ENCODE measurements around the gene RGL1. TPM values are rescaled to one million over a fixed set of nuclear protein-coding genes. Genes with fewer than 3 reads are reported as not detected.
A peak's percentile ranks its signal among the peaks of the same experiment; 100 is the strongest.

RGL1 gene
- total and polyA plus RNA-seq, 7 donors = 8.3 to 42.1 (median 23.8) TPM

DNA sequence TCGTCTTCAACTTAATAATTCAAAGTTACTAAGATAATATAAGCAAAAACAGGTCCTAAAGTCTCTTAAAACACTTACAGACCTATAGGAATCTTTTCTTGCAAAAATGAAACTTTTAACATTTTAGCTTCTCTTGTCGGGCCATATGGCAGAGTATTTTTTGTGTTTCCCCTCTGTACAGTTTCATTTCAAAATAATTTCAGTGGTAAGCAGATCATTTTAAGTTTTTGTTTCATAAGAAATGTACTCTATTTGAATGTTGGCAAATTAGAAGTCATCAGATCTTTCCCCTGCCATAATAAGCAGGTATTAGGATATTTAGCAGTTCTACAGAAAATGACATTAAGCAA is 37.9 kb downstream of the RGL1 start:
- H3K36me3 ChIP-seq = no peaks in the 10 kb centered on the region
- 28 to 79% methylated on average over 2 of the region's 2 CpGs for WGBS, 2 donors
- DNase-seq = no peak
- H3K27ac ChIP-seq = peak overlapping the region; percentile 63 to 71 (median 68)
- H3K4me3 ChIP-seq = peak overlapping the region in 2 of 4 donors; percentile 15 to 22
- H3K9me3 ChIP-seq = no peaks in the 10 kb centered on the region
- TF ChIP-seq, protein P1, sequence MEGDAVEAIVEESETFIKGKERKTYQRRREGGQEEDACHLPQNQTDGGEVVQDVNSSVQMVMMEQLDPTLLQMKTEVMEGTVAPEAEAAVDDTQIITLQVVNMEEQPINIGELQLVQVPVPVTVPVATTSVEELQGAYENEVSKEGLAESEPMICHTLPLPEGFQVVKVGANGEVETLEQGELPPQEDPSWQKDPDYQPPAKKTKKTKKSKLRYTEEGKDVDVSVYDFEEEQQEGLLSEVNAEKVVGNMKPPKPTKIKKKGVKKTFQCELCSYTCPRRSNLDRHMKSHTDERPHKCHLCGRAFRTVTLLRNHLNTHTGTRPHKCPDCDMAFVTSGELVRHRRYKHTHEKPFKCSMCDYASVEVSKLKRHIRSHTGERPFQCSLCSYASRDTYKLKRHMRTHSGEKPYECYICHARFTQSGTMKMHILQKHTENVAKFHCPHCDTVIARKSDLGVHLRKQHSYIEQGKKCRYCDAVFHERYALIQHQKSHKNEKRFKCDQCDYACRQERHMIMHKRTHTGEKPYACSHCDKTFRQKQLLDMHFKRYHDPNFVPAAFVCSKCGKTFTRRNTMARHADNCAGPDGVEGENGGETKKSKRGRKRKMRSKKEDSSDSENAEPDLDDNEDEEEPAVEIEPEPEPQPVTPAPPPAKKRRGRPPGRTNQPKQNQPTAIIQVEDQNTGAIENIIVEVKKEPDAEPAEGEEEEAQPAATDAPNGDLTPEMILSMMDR (IDR thresholded peaks at IDR 0.05) = no peak
- TF ChIP-seq EP300 (IDR thresholded peaks at IDR 0.05) (no peak), POLR2A (IDR thresholded peaks at IDR 0.05) (no peak)
- intact Hi-C loops (cut with DNase I) = no loop called here
- H3K27me3 ChIP-seq = no peaks in the 10 kb centered on the region
- peaks cover 0 to 36% (median 26%) of the 10 kb centered on the region in 4 donors for H3K4me1 ChIP-seq

DNA sequence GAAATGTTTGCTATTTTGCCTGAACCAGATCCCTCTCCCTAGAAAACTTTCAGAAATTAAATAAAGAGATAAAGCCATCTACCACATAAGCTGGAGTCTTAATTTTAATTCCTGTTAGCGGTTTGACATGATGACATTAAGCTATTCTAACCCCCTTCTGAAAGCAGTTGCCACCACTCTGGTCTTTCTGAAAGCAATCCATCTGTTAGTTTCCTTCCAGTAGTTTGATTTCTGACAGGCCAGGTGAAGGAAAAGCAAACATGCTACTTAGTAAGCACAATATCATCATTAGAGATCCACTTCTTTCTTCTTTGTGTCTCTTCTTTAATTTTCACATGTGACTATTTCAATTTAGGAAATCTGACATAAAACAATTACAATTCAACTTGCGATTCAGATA is 39.9 kb downstream of the RGL1 start:
- intact Hi-C loops (cut with DNase I) = no loop called here
- TF ChIP-seq POLR2A (IDR thresholded peaks at IDR 0.05) (no peak), POLR2AphosphoS5 (IDR thresholded peaks at IDR 0.05) (no peak), EP300 (IDR thresholded peaks at IDR 0.05) (no peak)
- TF ChIP-seq, protein P1 (IDR thresholded peaks at IDR 0.05) = no peak

DNA sequence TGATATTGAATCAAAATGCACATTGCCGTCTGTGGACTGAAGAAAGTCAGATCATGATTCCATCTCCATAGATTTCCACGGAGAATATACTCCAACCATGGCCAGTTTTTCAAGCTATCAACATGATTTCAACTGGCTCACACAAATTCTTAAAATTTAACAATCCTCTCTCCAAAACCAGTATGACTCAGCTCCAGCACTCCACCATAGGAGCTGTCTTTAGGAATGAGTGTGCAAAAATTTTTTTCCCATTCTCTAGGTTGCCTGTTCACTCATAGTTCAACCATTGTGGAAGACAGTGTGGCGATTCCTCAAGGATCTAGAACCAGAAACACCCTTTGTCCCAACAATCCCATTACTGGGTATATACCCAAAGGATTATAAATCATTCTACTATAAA is 40.8 kb downstream of the RGL1 start:
- no peaks in the 10 kb centered on the region for H3K27me3 ChIP-seq
- TF ChIP-seq POLR2AphosphoS5 (IDR thresholded peaks at IDR 0.05) = no peak
- TF ChIP-seq, protein P1 (IDR thresholded peaks at IDR 0.05) = no peak
- TF ChIP-seq POLR2A (IDR thresholded peaks at IDR 0.05) = no peak
- TF ChIP-seq EP300 (IDR thresholded peaks at IDR 0.05) = no peak
- no peaks in the 10 kb centered on the region for H3K36me3 ChIP-seq
- intact Hi-C loops (cut with DNase I) = no loop called here
- H3K4me1 ChIP-seq = peaks cover 0 to 39% (median 22%) of the 10 kb centered on the region in 4 donors
- DNase-seq = no peak
- no peaks in the 10 kb centered on the region for H3K9me3 ChIP-seq
- no peak overlapping the region for H3K27ac ChIP-seq
- WGBS, 2 donors = 90 to 95% methylated on average over 3 of the region's 3 CpGs
- H3K4me3 ChIP-seq = no peak overlapping the region

More for the DNA sequence above, 39.9 kb downstream of the RGL1 start:
- Histone ChIP-seq H3K27ac (peak overlapping the region in 1 of 4 donors; percentile 6), H3K27me3 (no peaks in the 10 kb centered on the region), H3K9me3 (no peaks in the 10 kb centered on the region), H3K36me3 (no peaks in the 10 kb centered on the region), H3K4me1 (peaks cover 0 to 36% (median 24%) of the 10 kb centered on the region in 4 donors), H3K4me3 (no peak overlapping the region)
- DNase-seq = no peak
- 90 to 96% methylated on average over 2 of the region's 2 CpGs for WGBS, 2 donors

DNA sequence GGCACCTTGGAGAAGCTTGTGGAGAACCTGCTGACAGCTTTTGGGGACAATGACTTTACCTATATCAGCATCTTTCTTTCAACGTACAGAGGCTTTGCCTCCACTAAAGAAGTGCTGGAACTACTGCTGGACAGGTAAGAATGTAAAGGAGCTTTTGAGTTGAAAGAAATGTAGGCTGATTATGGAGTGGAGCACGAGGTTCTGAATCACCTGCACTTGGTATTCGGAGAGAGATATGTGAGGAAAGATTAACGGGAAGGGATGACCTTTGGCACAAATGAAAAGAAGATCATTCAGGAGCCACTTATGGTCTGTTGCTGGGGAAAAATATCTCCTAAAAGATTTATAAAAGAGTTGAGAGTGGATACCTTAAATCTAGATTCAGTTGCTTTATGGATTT is 42.7 kb downstream of the RGL1 start:
- 61 to 80% methylated on average over 4 of the region's 4 CpGs for WGBS, 2 donors
- intact Hi-C loops (cut with DNase I) = no loop called here
- Histone ChIP-seq H3K4me3 (no peak overlapping the region), H3K27ac (no peak overlapping the region), H3K36me3 (no peaks in the 10 kb centered on the region), H3K27me3 (no peaks in the 10 kb centered on the region), H3K4me1 (peaks cover 0 to 33% (median 12%) of the 10 kb centered on the region in 4 donors), H3K9me3 (no peaks in the 10 kb centered on the region)
- TF ChIP-seq POLR2A (IDR thresholded peaks at IDR 0.05) (no peak), EP300 (IDR thresholded peaks at IDR 0.05) (no peak), POLR2AphosphoS5 (IDR thresholded peaks at IDR 0.05) (no peak)
- TF ChIP-seq, protein P1 (IDR thresholded peaks at IDR 0.05) = no peak
- no peak for DNase-seq

DNA sequence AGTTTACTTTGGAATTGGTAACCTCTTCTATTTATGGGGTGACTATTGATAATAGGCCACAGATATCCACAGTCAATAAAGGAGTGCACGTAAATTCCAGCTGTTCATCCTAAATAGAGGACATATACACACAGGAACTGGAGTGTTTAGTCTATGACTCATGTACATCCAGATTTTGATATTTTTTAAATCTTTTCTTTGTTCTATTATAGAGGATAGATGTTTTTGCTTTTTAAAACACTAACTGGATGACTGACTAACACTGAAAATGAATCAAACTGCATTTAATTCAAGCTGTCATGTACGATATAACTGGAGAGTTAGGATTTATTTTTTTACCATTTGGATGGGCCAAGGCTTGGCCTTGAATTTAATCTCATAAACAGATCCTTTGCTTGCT is 45.9 kb downstream of the RGL1 start:
- intact Hi-C loops (cut with DNase I) = no loop called here
- TF ChIP-seq POLR2AphosphoS5 (IDR thresholded peaks at IDR 0.05) (no peak), POLR2A (IDR thresholded peaks at IDR 0.05) (no peak)
- Histone ChIP-seq H3K27ac (no peak overlapping the region), H3K27me3 (no peaks in the 10 kb centered on the region), H3K4me3 (no peak overlapping the region), H3K36me3 (peaks cover 0 to 8% (median 0%) of the 10 kb centered on the region in 4 donors), H3K9me3 (no peaks in the 10 kb centered on the region), H3K4me1 (peaks cover 0 to 8% (median 0%) of the 10 kb centered on the region in 4 donors)
- DNase-seq = no peak
- 90 to 91% methylated on average over 2 of the region's 2 CpGs for WGBS, 2 donors

All from sigmoid colon (tissue), 7 donors.